PC-9 (cell line): ENCODE measurements around the gene NDUFAF8.

Experiments used
- CTCF ChIP-seq: fragments of 200-600 bp; sonication (generic); conservative IDR thresholded peaks from 2 replicates; pipeline ENCODE4 v1.6.1; 2017; ENCODE audit warnings: mixed run types, antibody characterized with exemption, mild to moderate bottlenecking, moderate library complexity
- EZH2 ChIP-seq: fragments of 200-600 bp; sonication (generic); IDR thresholded peaks from 2 replicates; pipeline ENCODE4 v1.8.0; 2017; ENCODE audit warnings: antibody characterized with exemption, low read depth

GRCh38 chr17:81236784-81237183, 2.3 kb upstream of the NDUFAF8 start:
- TF ChIP-seq CTCF (no peak), EZH2 (no peak)
